ENCODE data around the gene IL1RAP. TPM values are rescaled to one million over a fixed set of nuclear protein-coding genes. Genes with fewer than 3 reads are reported as not detected.

Gene IL1RAP
- total and polyA plus RNA-seq, 2 experiments from 2014 or later = 3.6 to 5.0 TPM

DNA sequence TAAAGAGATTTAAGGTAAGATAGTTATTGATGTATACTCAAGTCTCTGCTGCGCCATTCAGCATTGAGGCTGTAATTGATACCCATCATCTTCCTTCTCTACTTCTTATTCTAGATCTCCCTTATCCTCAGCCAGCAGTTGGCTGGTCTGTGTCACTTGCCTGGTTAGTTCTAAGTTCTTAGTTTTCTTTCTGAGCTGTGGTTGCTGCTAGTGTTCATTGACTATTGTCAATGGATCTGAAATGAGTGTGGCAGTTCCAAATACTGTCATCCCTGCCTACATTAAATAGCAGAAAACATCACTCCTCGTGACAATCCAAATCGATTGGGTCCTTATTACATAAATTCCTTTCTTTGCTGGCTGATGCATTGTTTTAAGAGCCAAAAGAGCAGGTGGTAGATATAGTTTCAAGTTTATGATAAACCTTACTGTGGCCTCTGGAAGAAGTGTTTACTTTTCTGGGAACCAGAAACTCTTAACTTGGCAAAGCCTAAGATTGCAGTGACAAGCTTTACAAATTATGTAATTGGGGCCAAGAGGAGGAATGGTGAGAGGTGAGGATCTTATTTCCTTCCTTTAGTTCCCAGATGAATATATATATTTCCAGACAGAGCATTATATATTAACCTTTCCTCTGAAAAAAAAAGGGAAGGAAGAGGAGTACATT, 180.6 kb downstream of the IL1RAP start:
- DNase-seq (ENCODE audit: low spot score) = no peak
- Histone ChIP-seq H3K4me3 (no peak overlapping the region), H3K79me2 (replicated peaks; ENCODE audit: insufficient read depth) (no peaks in the 10 kb centered on the region), H4K20me1 (replicated peaks; ENCODE audit: insufficient read depth) (no peaks in the 10 kb centered on the region), H2AFZ (no peak overlapping the region), H3F3A (replicated peaks; ENCODE audit: low read depth) (no peaks in the 10 kb centered on the region), H3K9me2 (ENCODE audit: insufficient read depth) (0 out of 2 replicates have a peak, but pooled peaks cover 12% of the 10 kb centered on the region), H3K4me2 (no peak overlapping the region), H3K27ac (ENCODE audit: low read depth) (no peak overlapping the region), H3K27me3 (ENCODE audit: insufficient read depth) (no peaks in the 10 kb centered on the region), H3K4me1 (ENCODE audit: insufficient read depth) (no peaks in the 10 kb centered on the region; the same call in 1 of the 2 replicates), H3K36me3 (ENCODE audit: insufficient read depth) (no peaks in the 10 kb centered on the region)
- Mint-ChIP-seq H3K4me3 (no peak overlapping the region), H3K27me3 (ENCODE audit: insufficient read depth, low read depth, poor library complexity) (no peaks in the 10 kb centered on the region), H3K36me3 (ENCODE audit: low read depth) (no peaks in the 10 kb centered on the region), H3K4me1 (peaks cover 5% of the 10 kb centered on the region; the same call in 2 of the 3 replicates), H3K9me3 (no peaks in the 10 kb centered on the region), H3K27ac (no peak overlapping the region)
- TF ChIP-seq JUNB (IDR thresholded peaks at IDR 0.05; ENCODE audit: unreplicated experiment) (no peak), CREB1 (CRISPR knock-in tag; IDR thresholded peaks at IDR 0.05; ENCODE audit: low read depth) (no peak), STAT1 (IDR thresholded peaks at IDR 0.05; ENCODE audit: unreplicated experiment) (no peak), ZNF331 (CRISPR knock-in tag; IDR thresholded peaks at IDR 0.05; ENCODE audit: low read depth) (no peak), EZH2 (IDR thresholded peaks at IDR 0.05; ENCODE audit: low read depth, unreplicated experiment) (no peak), POLR2AphosphoS5 (IDR thresholded peaks at IDR 0.05; ENCODE audit: low read depth) (no peak), NANOG (IDR thresholded peaks at IDR 0.05; ENCODE audit: borderline replicate concordance) (no peak), ZNF114 (CRISPR knock-in tag; IDR thresholded peaks at IDR 0.05) (no peak), EZH2phosphoT487 (IDR thresholded peaks at IDR 0.05; ENCODE audit: unreplicated experiment) (no peak)
- TF ChIP-seq, protein P1, sequence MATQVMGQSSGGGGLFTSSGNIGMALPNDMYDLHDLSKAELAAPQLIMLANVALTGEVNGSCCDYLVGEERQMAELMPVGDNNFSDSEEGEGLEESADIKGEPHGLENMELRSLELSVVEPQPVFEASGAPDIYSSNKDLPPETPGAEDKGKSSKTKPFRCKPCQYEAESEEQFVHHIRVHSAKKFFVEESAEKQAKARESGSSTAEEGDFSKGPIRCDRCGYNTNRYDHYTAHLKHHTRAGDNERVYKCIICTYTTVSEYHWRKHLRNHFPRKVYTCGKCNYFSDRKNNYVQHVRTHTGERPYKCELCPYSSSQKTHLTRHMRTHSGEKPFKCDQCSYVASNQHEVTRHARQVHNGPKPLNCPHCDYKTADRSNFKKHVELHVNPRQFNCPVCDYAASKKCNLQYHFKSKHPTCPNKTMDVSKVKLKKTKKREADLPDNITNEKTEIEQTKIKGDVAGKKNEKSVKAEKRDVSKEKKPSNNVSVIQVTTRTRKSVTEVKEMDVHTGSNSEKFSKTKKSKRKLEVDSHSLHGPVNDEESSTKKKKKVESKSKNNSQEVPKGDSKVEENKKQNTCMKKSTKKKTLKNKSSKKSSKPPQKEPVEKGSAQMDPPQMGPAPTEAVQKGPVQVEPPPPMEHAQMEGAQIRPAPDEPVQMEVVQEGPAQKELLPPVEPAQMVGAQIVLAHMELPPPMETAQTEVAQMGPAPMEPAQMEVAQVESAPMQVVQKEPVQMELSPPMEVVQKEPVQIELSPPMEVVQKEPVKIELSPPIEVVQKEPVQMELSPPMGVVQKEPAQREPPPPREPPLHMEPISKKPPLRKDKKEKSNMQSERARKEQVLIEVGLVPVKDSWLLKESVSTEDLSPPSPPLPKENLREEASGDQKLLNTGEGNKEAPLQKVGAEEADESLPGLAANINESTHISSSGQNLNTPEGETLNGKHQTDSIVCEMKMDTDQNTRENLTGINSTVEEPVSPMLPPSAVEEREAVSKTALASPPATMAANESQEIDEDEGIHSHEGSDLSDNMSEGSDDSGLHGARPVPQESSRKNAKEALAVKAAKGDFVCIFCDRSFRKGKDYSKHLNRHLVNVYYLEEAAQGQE (IDR thresholded peaks at IDR 0.05; ENCODE audit: unreplicated experiment) = no peak
- TF ChIP-seq, protein P2, sequence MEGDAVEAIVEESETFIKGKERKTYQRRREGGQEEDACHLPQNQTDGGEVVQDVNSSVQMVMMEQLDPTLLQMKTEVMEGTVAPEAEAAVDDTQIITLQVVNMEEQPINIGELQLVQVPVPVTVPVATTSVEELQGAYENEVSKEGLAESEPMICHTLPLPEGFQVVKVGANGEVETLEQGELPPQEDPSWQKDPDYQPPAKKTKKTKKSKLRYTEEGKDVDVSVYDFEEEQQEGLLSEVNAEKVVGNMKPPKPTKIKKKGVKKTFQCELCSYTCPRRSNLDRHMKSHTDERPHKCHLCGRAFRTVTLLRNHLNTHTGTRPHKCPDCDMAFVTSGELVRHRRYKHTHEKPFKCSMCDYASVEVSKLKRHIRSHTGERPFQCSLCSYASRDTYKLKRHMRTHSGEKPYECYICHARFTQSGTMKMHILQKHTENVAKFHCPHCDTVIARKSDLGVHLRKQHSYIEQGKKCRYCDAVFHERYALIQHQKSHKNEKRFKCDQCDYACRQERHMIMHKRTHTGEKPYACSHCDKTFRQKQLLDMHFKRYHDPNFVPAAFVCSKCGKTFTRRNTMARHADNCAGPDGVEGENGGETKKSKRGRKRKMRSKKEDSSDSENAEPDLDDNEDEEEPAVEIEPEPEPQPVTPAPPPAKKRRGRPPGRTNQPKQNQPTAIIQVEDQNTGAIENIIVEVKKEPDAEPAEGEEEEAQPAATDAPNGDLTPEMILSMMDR (conservative IDR thresholded peaks at IDR 0.05; ENCODE audit: low read depth in 2 of 2) = no peak
- TF ChIP-seq, protein P3, sequence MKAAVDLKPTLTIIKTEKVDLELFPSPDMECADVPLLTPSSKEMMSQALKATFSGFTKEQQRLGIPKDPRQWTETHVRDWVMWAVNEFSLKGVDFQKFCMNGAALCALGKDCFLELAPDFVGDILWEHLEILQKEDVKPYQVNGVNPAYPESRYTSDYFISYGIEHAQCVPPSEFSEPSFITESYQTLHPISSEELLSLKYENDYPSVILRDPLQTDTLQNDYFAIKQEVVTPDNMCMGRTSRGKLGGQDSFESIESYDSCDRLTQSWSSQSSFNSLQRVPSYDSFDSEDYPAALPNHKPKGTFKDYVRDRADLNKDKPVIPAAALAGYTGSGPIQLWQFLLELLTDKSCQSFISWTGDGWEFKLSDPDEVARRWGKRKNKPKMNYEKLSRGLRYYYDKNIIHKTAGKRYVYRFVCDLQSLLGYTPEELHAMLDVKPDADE (IDR thresholded peaks at IDR 0.05) = no peak
- TF ChIP-seq, protein P4, sequence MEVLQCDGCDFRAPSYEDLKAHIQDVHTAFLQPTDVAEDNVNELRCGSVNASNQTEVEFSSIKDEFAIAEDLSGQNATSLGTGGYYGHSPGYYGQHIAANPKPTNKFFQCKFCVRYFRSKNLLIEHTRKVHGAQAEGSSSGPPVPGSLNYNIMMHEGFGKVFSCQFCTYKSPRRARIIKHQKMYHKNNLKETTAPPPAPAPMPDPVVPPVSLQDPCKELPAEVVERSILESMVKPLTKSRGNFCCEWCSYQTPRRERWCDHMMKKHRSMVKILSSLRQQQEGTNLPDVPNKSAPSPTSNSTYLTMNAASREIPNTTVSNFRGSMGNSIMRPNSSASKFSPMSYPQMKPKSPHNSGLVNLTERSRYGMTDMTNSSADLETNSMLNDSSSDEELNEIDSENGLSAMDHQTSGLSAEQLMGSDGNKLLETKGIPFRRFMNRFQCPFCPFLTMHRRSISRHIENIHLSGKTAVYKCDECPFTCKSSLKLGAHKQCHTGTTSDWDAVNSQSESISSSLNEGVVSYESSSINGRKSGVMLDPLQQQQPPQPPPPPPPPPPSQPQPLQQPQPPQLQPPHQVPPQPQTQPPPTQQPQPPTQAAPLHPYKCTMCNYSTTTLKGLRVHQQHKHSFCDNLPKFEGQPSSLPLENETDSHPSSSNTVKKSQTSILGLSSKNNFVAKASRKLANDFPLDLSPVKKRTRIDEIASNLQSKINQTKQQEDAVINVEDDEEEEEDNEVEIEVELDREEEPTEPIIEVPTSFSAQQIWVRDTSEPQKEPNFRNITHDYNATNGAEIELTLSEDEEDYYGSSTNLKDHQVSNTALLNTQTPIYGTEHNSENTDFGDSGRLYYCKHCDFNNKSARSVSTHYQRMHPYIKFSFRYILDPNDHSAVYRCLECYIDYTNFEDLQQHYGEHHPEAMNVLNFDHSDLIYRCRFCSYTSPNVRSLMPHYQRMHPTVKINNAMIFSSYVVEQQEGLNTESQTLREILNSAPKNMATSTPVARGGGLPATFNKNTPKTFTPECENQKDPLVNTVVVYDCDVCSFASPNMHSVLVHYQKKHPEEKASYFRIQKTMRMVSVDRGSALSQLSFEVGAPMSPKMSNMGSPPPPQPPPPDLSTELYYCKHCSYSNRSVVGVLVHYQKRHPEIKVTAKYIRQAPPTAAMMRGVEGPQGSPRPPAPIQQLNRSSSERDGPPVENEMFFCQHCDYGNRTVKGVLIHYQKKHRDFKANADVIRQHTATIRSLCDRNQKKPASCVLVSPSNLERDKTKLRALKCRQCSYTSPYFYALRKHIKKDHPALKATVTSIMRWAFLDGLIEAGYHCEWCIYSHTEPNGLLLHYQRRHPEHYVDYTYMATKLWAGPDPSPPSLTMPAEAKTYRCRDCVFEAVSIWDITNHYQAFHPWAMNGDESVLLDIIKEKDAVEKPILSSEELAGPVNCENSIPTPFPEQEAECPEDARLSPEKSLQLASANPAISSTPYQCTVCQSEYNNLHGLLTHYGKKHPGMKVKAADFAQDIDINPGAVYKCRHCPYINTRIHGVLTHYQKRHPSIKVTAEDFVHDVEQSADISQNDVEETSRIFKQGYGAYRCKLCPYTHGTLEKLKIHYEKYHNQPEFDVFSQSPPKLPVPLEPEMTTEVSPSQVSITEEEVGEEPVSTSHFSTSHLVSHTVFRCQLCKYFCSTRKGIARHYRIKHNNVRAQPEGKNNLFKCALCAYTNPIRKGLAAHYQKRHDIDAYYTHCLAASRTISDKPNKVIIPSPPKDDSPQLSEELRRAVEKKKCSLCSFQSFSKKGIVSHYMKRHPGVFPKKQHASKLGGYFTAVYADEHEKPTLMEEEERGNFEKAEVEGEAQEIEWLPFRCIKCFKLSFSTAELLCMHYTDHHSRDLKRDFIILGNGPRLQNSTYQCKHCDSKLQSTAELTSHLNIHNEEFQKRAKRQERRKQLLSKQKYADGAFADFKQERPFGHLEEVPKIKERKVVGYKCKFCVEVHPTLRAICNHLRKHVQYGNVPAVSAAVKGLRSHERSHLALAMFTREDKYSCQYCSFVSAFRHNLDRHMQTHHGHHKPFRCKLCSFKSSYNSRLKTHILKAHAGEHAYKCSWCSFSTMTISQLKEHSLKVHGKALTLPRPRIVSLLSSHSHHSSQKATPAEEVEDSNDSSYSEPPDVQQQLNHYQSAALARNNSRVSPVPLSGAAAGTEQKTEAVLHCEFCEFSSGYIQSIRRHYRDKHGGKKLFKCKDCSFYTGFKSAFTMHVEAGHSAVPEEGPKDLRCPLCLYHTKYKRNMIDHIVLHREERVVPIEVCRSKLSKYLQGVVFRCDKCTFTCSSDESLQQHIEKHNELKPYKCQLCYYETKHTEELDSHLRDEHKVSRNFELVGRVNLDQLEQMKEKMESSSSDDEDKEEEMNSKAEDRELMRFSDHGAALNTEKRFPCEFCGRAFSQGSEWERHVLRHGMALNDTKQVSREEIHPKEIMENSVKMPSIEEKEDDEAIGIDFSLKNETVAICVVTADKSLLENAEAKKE (CRISPR knock-in tag; IDR thresholded peaks at IDR 0.05) = no peak
- ATAC-seq = no peak
